Loucy (cell line): ENCODE data around the gene FBXW10B.

Experiments
- EZH2phosphoT487 ChIP-seq: fragments of 200-600 bp; IDR thresholded peaks from 2 replicates; pipeline ENCODE4 v1.6.1; 2018; ENCODE audit warnings: antibody characterized with exemption, mild to moderate bottlenecking, moderate library complexity, borderline replicate concordance
- TF ChIP-seq, protein P1 (sequence below): fragments of 200-600 bp; sonication (generic); conservative IDR thresholded peaks from 2 replicates; pipeline ENCODE4 v1.5.1; 2014; ENCODE audit warnings: mild to moderate bottlenecking, antibody characterized with exemption, low read length

GRCh38 chr17:15649861-15650421, 30.4 kb upstream of the FBXW10B start:
- TF ChIP-seq, protein P1, sequence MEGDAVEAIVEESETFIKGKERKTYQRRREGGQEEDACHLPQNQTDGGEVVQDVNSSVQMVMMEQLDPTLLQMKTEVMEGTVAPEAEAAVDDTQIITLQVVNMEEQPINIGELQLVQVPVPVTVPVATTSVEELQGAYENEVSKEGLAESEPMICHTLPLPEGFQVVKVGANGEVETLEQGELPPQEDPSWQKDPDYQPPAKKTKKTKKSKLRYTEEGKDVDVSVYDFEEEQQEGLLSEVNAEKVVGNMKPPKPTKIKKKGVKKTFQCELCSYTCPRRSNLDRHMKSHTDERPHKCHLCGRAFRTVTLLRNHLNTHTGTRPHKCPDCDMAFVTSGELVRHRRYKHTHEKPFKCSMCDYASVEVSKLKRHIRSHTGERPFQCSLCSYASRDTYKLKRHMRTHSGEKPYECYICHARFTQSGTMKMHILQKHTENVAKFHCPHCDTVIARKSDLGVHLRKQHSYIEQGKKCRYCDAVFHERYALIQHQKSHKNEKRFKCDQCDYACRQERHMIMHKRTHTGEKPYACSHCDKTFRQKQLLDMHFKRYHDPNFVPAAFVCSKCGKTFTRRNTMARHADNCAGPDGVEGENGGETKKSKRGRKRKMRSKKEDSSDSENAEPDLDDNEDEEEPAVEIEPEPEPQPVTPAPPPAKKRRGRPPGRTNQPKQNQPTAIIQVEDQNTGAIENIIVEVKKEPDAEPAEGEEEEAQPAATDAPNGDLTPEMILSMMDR = no peak
- TF ChIP-seq EZH2phosphoT487 = no peak
